MV-4-11 (cell line): ENCODE results near the gene DNAH5.
"Not testable (repeated sequence)": the region's sequence is repeated elsewhere in the genome, so short reads cannot be mapped to it uniquely, and the experiment has no call there.

Source experiments
- DNase-seq: peaks from one replicate; lab custom pipeline; 2025; lab: John Stamatoyannopoulos, UW

DNAH5 gene

GRCh38 chr5:13944560-13945199 lies at the start of gene DNAH5:
TSS of gene DNAH5 (minus strand) at chr5:13944688. CDS start at chr5:13944438, 250 bp downstream.
- no peak for DNase-seq

GRCh38 chr5:13993926-13994325 lies 49.4 kb upstream of the DNAH5 start:
- no peak for DNase-seq

GRCh38 chr5:13992795-13993194 lies 48.3 kb upstream of the DNAH5 start:
- no peak for DNase-seq

- no peak for DNase-seq
Observed at GRCh38 chr5:13991365-13991764, 46.9 kb upstream of the DNAH5 start.

GRCh38 chr5:13990896-13991295 lies 46.4 kb upstream of the DNAH5 start:
- no peak for DNase-seq

GRCh38 chr5:13989832-13990231 lies 45.3 kb upstream of the DNAH5 start:
- DNase-seq = no peak

- peak; percentile 28 for DNase-seq
Observed at GRCh38 chr5:13987843-13988464, 43.5 kb upstream of the DNAH5 start.

- DNase-seq = no peak
Observed at GRCh38 chr5:13985731-13986418, 41.4 kb upstream of the DNAH5 start.

- not testable (repeated sequence) for DNase-seq
Observed at GRCh38 chr5:13984888-13985287, 40.4 kb upstream of the DNAH5 start.

- DNase-seq = no peak
Observed at GRCh38 chr5:13976867-13977830, 32.7 kb upstream of the DNAH5 start.

GRCh38 chr5:13976223-13976622 lies 31.7 kb upstream of the DNAH5 start:
- no peak for DNase-seq

GRCh38 chr5:13975246-13975645 lies 30.8 kb upstream of the DNAH5 start:
- no peak for DNase-seq

- no peak for DNase-seq
Observed at GRCh38 chr5:13973724-13974123, 29.2 kb upstream of the DNAH5 start.

GRCh38 chr5:13972029-13972428 lies 27.5 kb upstream of the DNAH5 start:
- no peak for DNase-seq

GRCh38 chr5:13957032-13957645 lies 12.7 kb upstream of the DNAH5 start:
- peak; percentile 19 for DNase-seq

- DNase-seq = no peak
Observed at GRCh38 chr5:13956471-13956870, 12.0 kb upstream of the DNAH5 start.

GRCh38 chr5:13955896-13956295 lies 11.4 kb upstream of the DNAH5 start:
- no peak for DNase-seq

- DNase-seq = no peak
Observed at GRCh38 chr5:13946111-13946510, 1.6 kb upstream of the DNAH5 start.

GRCh38 chr5:13945271-13945670 lies 783 bp upstream of the DNAH5 start:
- no peak for DNase-seq

GRCh38 chr5:13943676-13944075 lies 812 bp downstream of the DNAH5 start:
- DNase-seq = no peak

- DNase-seq = no peak
Observed at GRCh38 chr5:13941468-13941867, 3.0 kb downstream of the DNAH5 start.

GRCh38 chr5:13939638-13940037 lies 4.8 kb downstream of the DNAH5 start:
- no peak for DNase-seq
